GM19468 (cell line): ENCODE data around the gene AGAP5.

Source experiments
- ATAC-seq: cut with Tn5 transposase; IDR thresholded peaks from one replicate; pipeline ENCODE4 v1.9.1; 2021; ENCODE audit warnings: mild to moderate bottlenecking, moderate library complexity, moderate number of reproducible peaks; ENCODE audit not compliant: unreplicated experiment; ENCODE audit errors: extremely low read depth

AGAP5 gene

DNA sequence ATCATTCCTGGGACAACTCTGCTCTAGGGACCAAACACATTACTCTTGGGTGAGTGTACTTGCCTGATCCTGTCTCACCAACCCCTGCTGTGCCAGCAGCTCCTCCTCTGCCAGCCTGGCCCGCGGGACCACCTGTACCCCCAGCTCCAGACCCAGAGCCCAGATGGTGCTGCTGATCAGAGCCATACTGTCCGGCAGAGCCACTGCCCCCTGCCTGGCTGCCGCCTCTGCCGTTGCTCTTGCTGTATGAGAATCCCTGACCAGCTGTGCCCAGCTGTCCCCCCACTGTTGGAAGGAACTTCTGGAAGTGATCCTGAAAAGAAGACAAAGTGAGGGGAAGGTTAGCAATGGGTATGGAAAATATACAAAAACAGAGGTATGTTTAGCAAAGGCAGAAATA lies 63.5 kb downstream of the AGAP5 start:
- no peak for ATAC-seq

DNA sequence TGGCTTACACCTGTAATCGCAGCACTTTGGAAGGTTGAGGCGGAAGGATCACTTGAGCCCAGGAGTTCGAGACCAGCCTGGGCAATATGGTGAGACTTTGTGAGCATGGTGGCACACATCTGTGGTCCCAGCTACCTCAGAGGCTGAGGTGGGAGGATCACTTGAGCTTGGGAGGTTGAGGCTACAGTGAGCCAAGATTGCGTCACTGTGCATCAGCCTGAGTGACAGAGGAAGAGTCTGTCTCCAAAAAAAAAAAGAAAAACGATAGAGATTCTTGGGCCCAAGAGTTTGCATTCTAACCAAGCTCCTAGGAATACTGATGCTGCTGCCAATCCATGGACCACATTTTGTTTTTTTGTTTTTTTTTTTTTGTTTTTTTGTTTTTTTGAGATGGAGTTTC lies 68.7 kb downstream of the AGAP5 start:
- ATAC-seq, result no peak

DNA sequence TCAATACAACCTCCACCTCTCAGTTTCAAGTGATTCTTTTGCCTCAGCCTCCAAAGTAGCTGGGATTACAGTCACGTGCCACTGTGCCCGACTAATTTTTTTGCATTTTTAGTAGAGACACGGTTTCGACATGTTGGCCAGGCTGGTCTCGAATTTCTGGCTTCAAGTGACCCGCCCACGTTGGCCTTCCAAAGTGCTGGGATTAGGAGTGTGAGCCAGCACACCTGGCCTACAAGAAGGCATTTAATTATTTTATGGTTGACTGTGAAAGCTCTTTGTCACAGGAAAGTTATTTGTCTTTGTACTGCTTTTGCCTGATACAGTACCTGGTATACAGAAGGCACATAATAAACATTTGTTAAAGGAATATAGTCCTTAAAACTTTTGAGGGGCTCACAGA lies 69.5 kb downstream of the AGAP5 start:
- ATAC-seq, result no peak

- no peak for ATAC-seq
Measured at GRCh38 chr10:73627300-73627699, 70.6 kb downstream of the AGAP5 start.

GRCh38 chr10:73625884-73626752 lies 71.8 kb downstream of the AGAP5 start:
- ATAC-seq, result peak; percentile 91

- ATAC-seq, result no peak
Measured at GRCh38 chr10:73625004-73625883, 72.7 kb downstream of the AGAP5 start.
